ENCODE measurements around the gene CENPE. TPM values are rescaled to one million over a fixed set of nuclear protein-coding genes. Genes with fewer than 3 reads are reported as not detected.

CENPE gene
- total RNA-seq, 2 donors from 2014 or later, result 0.41 to 1.3 TPM

DNA sequence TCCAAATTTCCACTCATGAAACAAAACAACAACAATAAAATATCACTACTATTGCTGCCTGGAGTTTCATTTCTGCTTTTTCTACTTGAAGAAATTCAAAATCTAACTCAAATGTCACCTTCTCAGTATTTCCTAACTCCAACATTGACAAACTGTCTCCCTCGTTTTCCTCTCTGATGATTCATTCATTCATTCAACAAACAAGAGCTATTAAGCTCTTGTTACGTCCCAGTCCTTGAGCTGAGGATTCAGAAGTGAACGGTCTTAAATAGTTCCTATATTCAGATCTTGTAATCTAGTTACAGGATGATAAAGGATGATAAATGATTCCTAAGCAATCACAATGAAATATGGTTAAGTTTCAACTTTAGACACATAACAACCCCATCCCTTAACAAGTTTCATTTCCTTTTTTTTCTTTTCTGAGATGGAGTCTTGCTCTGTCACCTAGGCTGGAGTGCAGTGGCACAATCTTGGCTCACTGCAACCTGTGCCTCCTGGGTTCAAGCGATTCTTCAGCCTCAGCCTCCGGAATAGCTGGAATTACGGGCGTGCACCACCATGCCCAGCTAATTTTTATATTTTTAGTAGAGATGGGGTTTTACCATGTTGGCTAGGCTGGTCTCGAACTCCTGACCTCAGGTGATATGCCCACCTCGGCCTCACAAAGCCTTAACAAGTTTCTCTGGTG is 123.3 kb downstream of the CENPE start:
- Histone ChIP-seq H3K27me3 (replicated peaks; ENCODE audit: insufficient read depth) (no peaks in the 10 kb centered on the region), H3K9me3 (no peaks in the 10 kb centered on the region), H3K4me1 (ENCODE audit: control insufficient read depth in 1 of 2, low read depth in 2 of 2) (peaks cover 11 to 12% of the 10 kb centered on the region in 2 donors), H3K4me3 (peak overlapping the region; percentile 92), H3K27ac (no peak overlapping the region), H3K36me3 (no peaks in the 10 kb centered on the region)
- TF ChIP-seq, protein P1, sequence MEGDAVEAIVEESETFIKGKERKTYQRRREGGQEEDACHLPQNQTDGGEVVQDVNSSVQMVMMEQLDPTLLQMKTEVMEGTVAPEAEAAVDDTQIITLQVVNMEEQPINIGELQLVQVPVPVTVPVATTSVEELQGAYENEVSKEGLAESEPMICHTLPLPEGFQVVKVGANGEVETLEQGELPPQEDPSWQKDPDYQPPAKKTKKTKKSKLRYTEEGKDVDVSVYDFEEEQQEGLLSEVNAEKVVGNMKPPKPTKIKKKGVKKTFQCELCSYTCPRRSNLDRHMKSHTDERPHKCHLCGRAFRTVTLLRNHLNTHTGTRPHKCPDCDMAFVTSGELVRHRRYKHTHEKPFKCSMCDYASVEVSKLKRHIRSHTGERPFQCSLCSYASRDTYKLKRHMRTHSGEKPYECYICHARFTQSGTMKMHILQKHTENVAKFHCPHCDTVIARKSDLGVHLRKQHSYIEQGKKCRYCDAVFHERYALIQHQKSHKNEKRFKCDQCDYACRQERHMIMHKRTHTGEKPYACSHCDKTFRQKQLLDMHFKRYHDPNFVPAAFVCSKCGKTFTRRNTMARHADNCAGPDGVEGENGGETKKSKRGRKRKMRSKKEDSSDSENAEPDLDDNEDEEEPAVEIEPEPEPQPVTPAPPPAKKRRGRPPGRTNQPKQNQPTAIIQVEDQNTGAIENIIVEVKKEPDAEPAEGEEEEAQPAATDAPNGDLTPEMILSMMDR (IDR thresholded peaks at IDR 0.05), result no peak
- DNase-seq (ENCODE audit: low spot score) (no peak), ATAC-seq (ENCODE audit: insufficient number of reproducible peaks, low FRiP score, low read depth) (no peak)

DNA sequence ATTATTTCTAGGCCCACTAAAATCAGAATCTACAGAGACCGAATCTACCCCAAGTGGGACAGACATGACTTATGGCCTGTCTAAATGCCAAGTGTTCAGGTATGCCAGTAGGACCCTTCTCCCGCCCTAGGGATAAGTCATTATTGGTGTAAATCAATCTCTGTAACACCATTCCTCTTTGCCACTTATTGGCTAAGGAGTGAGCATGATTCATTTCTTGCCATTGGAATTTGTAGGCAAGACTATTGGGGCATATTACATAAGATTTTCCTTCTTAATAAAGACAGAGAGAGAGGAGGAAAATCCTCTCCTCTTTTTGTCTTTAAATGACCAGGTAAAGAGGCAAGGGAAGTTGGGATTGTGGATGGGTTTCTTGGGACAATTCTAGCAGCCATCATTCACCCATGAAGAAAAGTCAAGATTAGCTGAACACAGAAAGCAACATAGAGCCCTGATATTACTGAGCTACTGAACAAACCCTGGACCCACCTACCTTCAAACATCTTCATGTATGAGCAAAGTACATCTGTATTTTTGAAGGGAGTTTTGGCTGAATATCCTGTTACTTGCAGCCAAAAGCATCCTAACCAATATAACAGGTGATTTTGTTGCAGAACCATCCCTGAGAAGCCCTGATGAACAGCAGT is 124.2 kb downstream of the CENPE start:
- TF ChIP-seq, protein P1 (IDR thresholded peaks at IDR 0.05), result no peak

DNA sequence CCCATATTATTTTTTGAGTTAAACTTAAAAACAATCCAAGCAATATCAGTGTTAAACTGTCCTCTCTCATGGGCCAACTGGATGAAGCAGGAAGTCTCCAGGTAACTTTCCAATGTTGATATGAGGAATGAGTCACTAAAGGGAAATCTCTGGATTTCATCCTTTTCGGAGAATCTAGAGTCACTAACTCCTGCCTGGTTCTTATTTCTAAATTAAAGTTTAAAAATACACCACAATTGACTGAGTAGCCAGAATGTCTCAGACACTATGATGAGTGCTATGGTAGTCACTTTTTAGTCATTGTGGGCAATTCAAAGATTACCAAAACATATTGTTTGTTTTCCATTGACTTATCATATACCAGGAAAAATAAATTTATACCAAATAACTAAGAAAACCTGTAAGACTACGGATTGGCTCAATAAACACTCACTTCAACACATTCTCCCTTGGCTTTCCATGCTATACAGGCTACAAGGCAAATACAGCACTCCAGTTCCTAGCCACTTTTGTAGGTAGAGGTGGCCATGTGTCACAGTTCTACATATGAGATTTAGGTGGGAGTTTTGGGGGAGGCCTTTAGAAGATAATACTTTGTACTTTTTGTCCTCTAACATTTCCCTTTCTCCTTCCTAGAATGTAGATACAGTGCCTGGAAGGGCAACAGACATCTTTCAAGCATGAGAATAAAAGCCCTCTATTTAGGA is 130.1 kb downstream of the CENPE start:
- no peak for ATAC-seq (ENCODE audit: insufficient number of reproducible peaks, low FRiP score, low read depth)
- Histone ChIP-seq H3K36me3 (peaks cover 6% of the 10 kb centered on the region), H3K4me1 (ENCODE audit: control insufficient read depth in 1 of 2, low read depth in 2 of 2) (no peaks in the 10 kb centered on the region), H3K4me3 (no peak overlapping the region), H3K9me3 (no peaks in the 10 kb centered on the region), H3K27me3 (replicated peaks; ENCODE audit: insufficient read depth) (no peaks in the 10 kb centered on the region), H3K27ac (no peak overlapping the region)
- TF ChIP-seq, protein P1 (IDR thresholded peaks at IDR 0.05), result no peak
- no peak for DNase-seq (ENCODE audit: low spot score)

More for the DNA sequence above, 124.2 kb downstream of the CENPE start:
- ATAC-seq (ENCODE audit: insufficient number of reproducible peaks, low FRiP score, low read depth), result no peak
- no peak overlapping the region for H3K4me3 ChIP-seq
- H3K36me3 ChIP-seq, result no peaks in the 10 kb centered on the region
- H3K27ac ChIP-seq, result no peak overlapping the region
- no peak for DNase-seq (ENCODE audit: low spot score)
- H3K9me3 ChIP-seq, result no peaks in the 10 kb centered on the region
- H3K4me1 ChIP-seq (ENCODE audit: control insufficient read depth in 1 of 2, low read depth in 2 of 2), result peaks cover 11 to 12% of the 10 kb centered on the region in 2 donors
- H3K27me3 ChIP-seq (replicated peaks; ENCODE audit: insufficient read depth), result no peaks in the 10 kb centered on the region

DNA sequence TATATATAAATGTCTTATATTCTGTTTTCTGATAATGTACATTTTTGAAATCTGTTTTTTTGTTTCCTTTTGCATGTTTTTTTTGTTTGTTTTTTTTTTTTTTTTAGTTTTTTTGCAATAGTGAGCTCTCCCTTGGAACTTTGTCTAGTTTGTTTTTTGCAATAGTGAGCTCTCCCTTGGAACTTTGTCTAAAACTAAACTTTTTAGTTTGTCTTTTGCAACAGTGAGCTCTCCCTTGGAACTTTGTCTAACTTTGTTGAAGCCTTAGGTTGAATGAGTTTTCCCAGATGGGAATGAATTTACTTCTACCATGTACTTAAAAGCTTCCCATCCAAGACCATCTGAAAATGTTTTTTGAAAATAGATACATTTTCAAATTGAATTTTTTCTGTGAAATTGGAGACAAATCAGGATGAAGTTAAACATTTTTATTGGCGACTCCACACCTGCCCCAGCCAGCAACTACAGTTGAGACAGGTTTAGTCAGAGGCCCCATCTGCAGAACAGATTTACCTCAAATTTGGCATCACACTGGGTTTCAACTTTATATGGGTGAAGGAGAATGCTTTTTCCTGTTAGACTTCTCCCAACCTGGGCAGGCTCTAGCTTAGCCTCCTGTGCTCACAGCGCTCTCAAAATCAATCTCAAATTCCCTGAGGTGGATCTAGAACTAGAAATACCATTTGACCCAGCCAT is 137.5 kb downstream of the CENPE start:
- no peaks in the 10 kb centered on the region for H3K9me3 ChIP-seq
- H3K36me3 ChIP-seq, result peaks cover 2% of the 10 kb centered on the region
- TF ChIP-seq, protein P1 (IDR thresholded peaks at IDR 0.05), result no peak
- no peaks in the 10 kb centered on the region for H3K27me3 ChIP-seq (replicated peaks; ENCODE audit: insufficient read depth)
- no peak for ATAC-seq (ENCODE audit: insufficient number of reproducible peaks, low FRiP score, low read depth)
- H3K27ac ChIP-seq, result no peak overlapping the region
- DNase-seq (ENCODE audit: low spot score), result no peak
- no peaks in the 10 kb centered on the region for H3K4me1 ChIP-seq (ENCODE audit: control insufficient read depth in 1 of 2, low read depth in 2 of 2)
- H3K4me3 ChIP-seq, result no peak overlapping the region

Other genes starting within 250 kb of the CENPE start
- gene SLC9B1, start 178.6 kb downstream of the CENPE start, total RNA-seq, result not detected
- gene SLC9B2, start 121.6 kb downstream of the CENPE start, total RNA-seq, result 10 to 100 TPM in 1 of 2 donors, 1 to 10 TPM in 1; 8.7 to 40.6 TPM
- 10 to 100 TPM; 62.2 to 63.0 TPM for gene BDH2, start 98.5 kb downstream of the CENPE start, total RNA-seq